Measurements from ENCODE around the gene OPN5.
"Not testable (repeated sequence)": the region's sequence is repeated elsewhere in the genome, so short reads cannot be mapped to it uniquely, and the experiment has no call there.

The OPN5 gene

GRCh38 chr6:47781732-47782131 is at the start of gene OPN5:
TSS of gene OPN5 (plus strand) at chr6:47782032. CDS start at chr6:47782067, 35 bp downstream.
- no peak for DNase-seq (ENCODE audit: low read depth)

- DNase-seq (ENCODE audit: low read depth): no peak
Observed at GRCh38 chr6:47733879-47734558, 47.8 kb upstream of the OPN5 start.

GRCh38 chr6:47734831-47735481 is 46.9 kb upstream of the OPN5 start:
- DNase-seq (ENCODE audit: low read depth): no peak

- no peak for DNase-seq (ENCODE audit: low read depth)
Observed at GRCh38 chr6:47736083-47736700, 45.6 kb upstream of the OPN5 start.

- DNase-seq (ENCODE audit: low read depth): no peak
Observed at GRCh38 chr6:47737406-47737805, 44.4 kb upstream of the OPN5 start.

- no peak for DNase-seq (ENCODE audit: low read depth)
Observed at GRCh38 chr6:47740714-47741113, 41.1 kb upstream of the OPN5 start.

- DNase-seq (ENCODE audit: low read depth): no peak
Observed at GRCh38 chr6:47741807-47742206, 40.0 kb upstream of the OPN5 start.

- no peak for DNase-seq (ENCODE audit: low read depth)
Observed at GRCh38 chr6:47743744-47744143, 38.1 kb upstream of the OPN5 start.

GRCh38 chr6:47745269-47745668 is 36.6 kb upstream of the OPN5 start:
- not testable (repeated sequence) for DNase-seq (ENCODE audit: low read depth)

GRCh38 chr6:47749757-47750156 is 32.1 kb upstream of the OPN5 start:
- no peak for DNase-seq (ENCODE audit: low read depth)

GRCh38 chr6:47752801-47753200 is 29.0 kb upstream of the OPN5 start:
- DNase-seq (ENCODE audit: low read depth): no peak

GRCh38 chr6:47759364-47759763 is 22.5 kb upstream of the OPN5 start:
- no peak for DNase-seq (ENCODE audit: low read depth)

GRCh38 chr6:47762502-47762901 is 19.3 kb upstream of the OPN5 start:
- DNase-seq (ENCODE audit: low read depth): no peak

- no peak for DNase-seq (ENCODE audit: low read depth)
Observed at GRCh38 chr6:47766445-47766844, 15.4 kb upstream of the OPN5 start.

GRCh38 chr6:47767102-47767501 is 14.7 kb upstream of the OPN5 start:
- no peak for DNase-seq (ENCODE audit: low read depth)

- DNase-seq (ENCODE audit: low read depth): no peak
Observed at GRCh38 chr6:47769982-47770381, 11.8 kb upstream of the OPN5 start.

GRCh38 chr6:47772359-47772758 is 9.5 kb upstream of the OPN5 start:
- no peak for DNase-seq (ENCODE audit: low read depth)

- DNase-seq (ENCODE audit: low read depth): no peak
Observed at GRCh38 chr6:47773005-47773404, 8.8 kb upstream of the OPN5 start.

- DNase-seq (ENCODE audit: low read depth): peak; percentile 27
Observed at GRCh38 chr6:47780510-47781356, 1.1 kb upstream of the OPN5 start.

GRCh38 chr6:47785182-47785581 is 3.4 kb downstream of the OPN5 start:
- no peak for DNase-seq (ENCODE audit: low read depth)

GRCh38 chr6:47787620-47788497 is 6.0 kb downstream of the OPN5 start:
- DNase-seq (ENCODE audit: low read depth): no peak

GRCh38 chr6:47788498-47788884 is 6.7 kb downstream of the OPN5 start:
- no peak for DNase-seq (ENCODE audit: low read depth)

Measured in GM04503 (cell line).